HepG2 (cell line): ENCODE data around the gene SIRT6. TPM values are rescaled to one million over a fixed set of nuclear protein-coding genes. Genes with fewer than 3 reads are reported as not detected.

Experiments
- ARID2 ChIP-seq: sonication (generic); formaldehyde crosslinking; IDR thresholded peaks from 2 replicates; pipeline ENCODE4 v1.8.1; 2022; ENCODE audit warnings: mild to moderate bottlenecking, missing genetic modification reagents, borderline replicate concordance
- EP300 ChIP-seq, 3 experiments: sonication (generic) in 1 of 3; formaldehyde crosslinking in 1 of 3; IDR thresholded peaks; 2 replicates each; pipeline versions ENCODE4 v1.5.1 to v1.6.1; 2011 to 2020; ENCODE audit warnings: low read depth in 2 of 3, low read length in 2 of 3, borderline replicate concordance in 1 of 3, improper control_type of control experiment in 1 of 3, mild to moderate bottlenecking in 1 of 3, missing genetic modification reagents in 1 of 3, moderate library complexity in 1 of 3
- MBD4 ChIP-seq: IDR thresholded peaks from 2 replicates; pipeline ENCODE4 v1.6.1; 2012; ENCODE audit warnings: low read length, inconsistent platforms, borderline replicate concordance
- TMF1 ChIP-seq: sonication (generic); formaldehyde crosslinking; IDR thresholded peaks from 2 replicates; pipeline ENCODE4 v1.8.1; 2022; ENCODE audit warnings: low read depth, missing genetic modification reagents
- ZNF282 ChIP-seq: fragments of 450-650 bp; IDR thresholded peaks from 2 replicates; pipeline ENCODE4 v1.6.1; 2018; ENCODE audit not compliant: partially characterized antibody
- ZNF549 ChIP-seq: sonication (generic); formaldehyde crosslinking; IDR thresholded peaks from 2 replicates; pipeline ENCODE4 v1.5.0; 2020; ENCODE audit warnings: missing genetic modification reagents
- polyA plus RNA-seq, 8 experiments: library from polyadenylated mRNA; depleted of rRNA in 3 of 8; stranded (reverse) in 7 of 8; unstranded in 1 of 8; fragments of >200 nt; fragmentation: Illumina TruSeq in 4 of 8; extraction: Trizol in 4 of 8; gene quantifications; 2 replicates each; pipeline versions ENCODE4 v1.2.1 to v1.2.3, GENCODE V29; 2011 to 2016; ENCODE audit warnings: low read depth in 4 of 8, missing spikeins in 1 of 8, mixed read lengths in 1 of 8; ENCODE audit not compliant: insufficient read depth in 1 of 8
- total RNA-seq, 5 experiments: library from RNA; depleted of rRNA; stranded (reverse); fragments of >200 nt; fragmentation: Illumina TruSeq; extraction: Trizol; gene quantifications; 2 replicates each; pipeline ENCODE4 v1.2.3, GENCODE V29; 2016; ENCODE audit warnings: low read depth in 1 of 5
- TF ChIP-seq, protein P1 (sequence below): sonication (generic); formaldehyde crosslinking; IDR thresholded peaks from one replicate; pipeline ENCODE4 v1.5.1; 2020; ENCODE audit warnings: mild to moderate bottlenecking, missing genetic modification reagents; ENCODE audit errors: not compliant biosample characterization
- TF ChIP-seq, protein P2 (sequence below): sonication (generic); formaldehyde crosslinking; IDR thresholded peaks from 2 replicates; pipeline ENCODE4 v1.9.0; 2022; ENCODE audit warnings: low read depth, missing genetic modification reagents
- TF ChIP-seq, protein P3 (sequence below): sonication (generic); formaldehyde crosslinking; IDR thresholded peaks from 2 replicates; pipeline ENCODE4 v1.5.0; 2020; ENCODE audit warnings: missing genetic modification reagents
- TF ChIP-seq, protein P4 (sequence below): IDR thresholded peaks from 2 replicates; pipeline ENCODE4 v1.6.1; 2016; ENCODE audit warnings: low read depth, control low read depth

Gene SIRT6
- total and polyA plus RNA-seq, 2 of the 13 experiments (the other 11 are each of a cell fraction or from before 2014, with no cell fraction given): 11.0 to 18.4 TPM

DNA sequence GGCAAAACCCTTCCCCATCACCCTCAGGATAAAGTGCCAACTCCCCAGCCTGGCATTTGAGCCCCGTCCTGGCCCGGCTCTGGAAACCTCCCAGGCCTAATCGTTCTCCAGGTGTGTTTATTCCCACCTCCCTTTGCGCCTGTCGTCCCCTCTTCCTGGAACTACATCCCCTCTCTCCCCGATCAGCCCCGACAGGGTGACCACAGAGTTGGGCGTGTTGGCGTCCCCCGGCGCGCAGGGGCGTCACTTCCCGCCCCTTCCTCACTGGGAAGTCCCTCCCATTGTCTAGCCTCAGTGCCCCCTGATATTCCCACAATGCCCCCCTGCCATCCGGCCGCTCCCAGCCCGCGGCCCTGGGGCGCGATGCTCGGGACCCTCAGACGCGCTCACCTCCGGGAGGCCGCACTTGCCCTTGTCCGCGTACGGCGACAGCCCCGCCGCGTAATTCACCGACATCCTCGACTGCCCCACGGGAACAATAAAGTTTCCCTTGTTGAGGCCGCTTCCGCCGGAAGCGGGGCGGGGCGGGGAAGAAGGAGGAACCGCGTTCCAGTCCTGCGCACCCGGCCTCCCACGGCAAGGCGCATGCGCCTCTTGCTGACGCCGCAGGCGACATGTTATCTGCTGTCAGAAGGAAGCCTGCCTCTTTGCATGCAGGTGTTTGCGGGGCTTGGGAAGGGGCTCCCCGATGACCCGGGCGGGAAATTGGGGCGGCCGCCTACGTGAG is at the start of gene SIRT6, which contains the start of gene ANKRD24 (continued):
- TF ChIP-seq, protein P1, sequence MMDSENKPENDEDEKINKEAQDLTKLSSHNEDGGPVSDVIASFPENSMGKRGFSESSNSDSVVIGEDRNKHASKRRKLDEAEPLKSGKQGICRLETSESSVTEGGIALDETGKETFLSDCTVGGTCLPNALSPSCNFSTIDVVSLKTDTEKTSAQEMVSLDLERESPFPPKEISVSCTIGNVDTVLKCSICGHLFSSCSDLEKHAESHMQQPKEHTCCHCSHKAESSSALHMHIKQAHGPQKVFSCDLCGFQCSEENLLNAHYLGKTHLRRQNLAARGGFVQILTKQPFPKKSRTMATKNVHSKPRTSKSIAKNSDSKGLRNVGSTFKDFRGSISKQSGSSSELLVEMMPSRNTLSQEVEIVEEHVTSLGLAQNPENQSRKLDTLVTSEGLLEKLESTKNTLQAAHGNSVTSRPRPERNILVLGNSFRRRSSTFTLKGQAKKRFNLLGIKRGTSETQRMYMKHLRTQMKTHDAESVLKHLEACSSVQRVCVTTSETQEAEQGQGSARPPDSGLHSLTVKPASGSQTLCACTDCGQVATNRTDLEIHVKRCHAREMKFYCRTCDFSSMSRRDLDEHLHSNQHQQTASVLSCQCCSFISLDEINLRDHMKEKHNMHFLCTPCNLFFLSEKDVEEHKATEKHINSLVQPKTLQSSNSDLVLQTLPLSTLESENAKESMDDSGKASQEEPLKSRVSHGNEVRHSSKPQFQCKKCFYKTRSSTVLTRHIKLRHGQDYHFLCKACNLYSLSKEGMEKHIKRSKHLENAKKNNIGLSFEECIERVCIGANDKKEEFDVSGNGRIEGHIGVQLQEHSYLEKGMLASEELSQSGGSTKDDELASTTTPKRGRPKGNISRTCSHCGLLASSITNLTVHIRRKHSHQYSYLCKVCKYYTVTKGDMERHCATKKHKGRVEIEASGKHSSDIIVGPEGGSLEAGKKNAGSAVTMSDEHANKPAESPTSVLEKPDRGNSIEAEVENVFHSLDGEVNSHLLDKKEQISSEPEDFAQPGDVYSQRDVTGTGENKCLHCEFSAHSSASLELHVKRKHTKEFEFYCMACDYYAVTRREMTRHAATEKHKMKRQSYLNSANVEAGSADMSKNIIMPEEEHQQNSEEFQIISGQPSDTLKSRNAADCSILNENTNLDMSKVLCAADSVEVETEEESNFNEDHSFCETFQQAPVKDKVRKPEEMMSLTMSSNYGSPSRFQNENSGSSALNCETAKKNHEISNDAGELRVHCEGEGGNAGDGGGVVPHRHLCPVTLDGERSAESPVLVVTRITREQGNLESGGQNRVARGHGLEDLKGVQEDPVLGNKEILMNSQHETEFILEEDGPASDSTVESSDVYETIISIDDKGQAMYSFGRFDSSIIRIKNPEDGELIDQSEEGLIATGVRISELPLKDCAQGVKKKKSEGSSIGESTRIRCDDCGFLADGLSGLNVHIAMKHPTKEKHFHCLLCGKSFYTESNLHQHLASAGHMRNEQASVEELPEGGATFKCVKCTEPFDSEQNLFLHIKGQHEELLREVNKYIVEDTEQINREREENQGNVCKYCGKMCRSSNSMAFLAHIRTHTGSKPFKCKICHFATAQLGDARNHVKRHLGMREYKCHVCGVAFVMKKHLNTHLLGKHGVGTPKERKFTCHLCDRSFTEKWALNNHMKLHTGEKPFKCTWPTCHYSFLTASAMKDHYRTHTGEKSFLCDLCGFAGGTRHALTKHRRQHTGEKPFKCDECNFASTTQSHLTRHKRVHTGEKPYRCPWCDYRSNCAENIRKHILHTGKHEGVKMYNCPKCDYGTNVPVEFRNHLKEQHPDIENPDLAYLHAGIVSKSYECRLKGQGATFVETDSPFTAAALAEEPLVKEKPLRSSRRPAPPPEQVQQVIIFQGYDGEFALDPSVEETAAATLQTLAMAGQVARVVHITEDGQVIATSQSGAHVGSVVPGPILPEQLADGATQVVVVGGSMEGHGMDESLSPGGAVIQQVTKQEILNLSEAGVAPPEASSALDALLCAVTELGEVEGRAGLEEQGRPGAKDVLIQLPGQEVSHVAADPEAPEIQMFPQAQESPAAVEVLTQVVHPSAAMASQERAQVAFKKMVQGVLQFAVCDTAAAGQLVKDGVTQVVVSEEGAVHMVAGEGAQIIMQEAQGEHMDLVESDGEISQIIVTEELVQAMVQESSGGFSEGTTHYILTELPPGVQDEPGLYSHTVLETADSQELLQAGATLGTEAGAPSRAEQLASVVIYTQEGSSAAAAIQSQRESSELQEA: peak; percentile 68
- TF ChIP-seq ZNF282 (no peak), ZNF549 (CRISPR knock-in tag) (no peak), MBD4 (no peak), ARID2 (CRISPR knock-in tag) (no peak), TMF1 (0 out of 2 replicates have a peak, but pooled peaks have one; percentile 70), EP300 (IDR thresholded peaks at IDR 0.05; ENCODE audit: low read depth in 2 of 2, low read length in 2 of 2) (peak in 1 of 2 experiments; percentile 46; a peak in 1 of 4 replicates), EP300 (CRISPR knock-in tag; IDR thresholded peaks at IDR 0.05; ENCODE audit: borderline replicate concordance) (peak; percentile 68; the same call in 1 of the 2 replicates)
- TF ChIP-seq, protein P2, sequence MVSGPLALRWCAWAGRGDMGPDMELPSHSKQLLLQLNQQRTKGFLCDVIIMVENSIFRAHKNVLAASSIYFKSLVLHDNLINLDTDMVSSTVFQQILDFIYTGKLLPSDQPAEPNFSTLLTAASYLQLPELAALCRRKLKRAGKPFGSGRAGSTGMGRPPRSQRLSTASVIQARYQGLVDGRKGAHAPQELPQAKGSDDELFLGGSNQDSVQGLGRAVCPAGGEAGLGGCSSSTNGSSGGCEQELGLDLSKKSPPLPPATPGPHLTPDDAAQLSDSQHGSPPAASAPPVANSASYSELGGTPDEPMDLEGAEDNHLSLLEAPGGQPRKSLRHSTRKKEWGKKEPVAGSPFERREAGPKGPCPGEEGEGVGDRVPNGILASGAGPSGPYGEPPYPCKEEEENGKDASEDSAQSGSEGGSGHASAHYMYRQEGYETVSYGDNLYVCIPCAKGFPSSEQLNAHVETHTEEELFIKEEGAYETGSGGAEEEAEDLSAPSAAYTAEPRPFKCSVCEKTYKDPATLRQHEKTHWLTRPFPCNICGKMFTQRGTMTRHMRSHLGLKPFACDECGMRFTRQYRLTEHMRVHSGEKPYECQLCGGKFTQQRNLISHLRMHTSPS (CRISPR knock-in tag): no peak; the same call in 1 of the 2 replicates
- TF ChIP-seq, protein P3, sequence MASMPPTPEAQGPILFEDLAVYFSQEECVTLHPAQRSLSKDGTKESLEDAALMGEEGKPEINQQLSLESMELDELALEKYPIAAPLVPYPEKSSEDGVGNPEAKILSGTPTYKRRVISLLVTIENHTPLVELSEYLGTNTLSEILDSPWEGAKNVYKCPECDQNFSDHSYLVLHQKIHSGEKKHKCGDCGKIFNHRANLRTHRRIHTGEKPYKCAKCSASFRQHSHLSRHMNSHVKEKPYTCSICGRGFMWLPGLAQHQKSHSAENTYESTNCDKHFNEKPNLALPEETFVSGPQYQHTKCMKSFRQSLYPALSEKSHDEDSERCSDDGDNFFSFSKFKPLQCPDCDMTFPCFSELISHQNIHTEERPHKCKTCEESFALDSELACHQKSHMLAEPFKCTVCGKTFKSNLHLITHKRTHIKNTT: no peak
- TF ChIP-seq, protein P4, sequence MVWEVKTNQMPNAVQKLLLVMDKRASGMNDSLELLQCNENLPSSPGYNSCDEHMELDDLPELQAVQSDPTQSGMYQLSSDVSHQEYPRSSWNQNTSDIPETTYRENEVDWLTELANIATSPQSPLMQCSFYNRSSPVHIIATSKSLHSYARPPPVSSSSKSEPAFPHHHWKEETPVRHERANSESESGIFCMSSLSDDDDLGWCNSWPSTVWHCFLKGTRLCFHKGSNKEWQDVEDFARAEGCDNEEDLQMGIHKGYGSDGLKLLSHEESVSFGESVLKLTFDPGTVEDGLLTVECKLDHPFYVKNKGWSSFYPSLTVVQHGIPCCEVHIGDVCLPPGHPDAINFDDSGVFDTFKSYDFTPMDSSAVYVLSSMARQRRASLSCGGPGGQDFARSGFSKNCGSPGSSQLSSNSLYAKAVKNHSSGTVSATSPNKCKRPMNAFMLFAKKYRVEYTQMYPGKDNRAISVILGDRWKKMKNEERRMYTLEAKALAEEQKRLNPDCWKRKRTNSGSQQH: peak; percentile 88; the same call in 1 of the 2 replicates
